ENCODE measurements around the gene LRFN2.
A peak's percentile ranks its signal among the peaks of the same experiment; 100 is the strongest.

LRFN2 gene

GRCh38 chr6:40378071-40378724, 209.0 kb downstream of the LRFN2 start:
- DNase-seq (ENCODE audit: low read depth), result no peak

- no peak for DNase-seq (ENCODE audit: low read depth)
These were observed 209.9 kb downstream of the LRFN2 start for GRCh38 chr6:40377173-40377806.

GRCh38 chr6:40376113-40376650, 211.0 kb downstream of the LRFN2 start:
- DNase-seq (ENCODE audit: low read depth), result no peak

DNA sequence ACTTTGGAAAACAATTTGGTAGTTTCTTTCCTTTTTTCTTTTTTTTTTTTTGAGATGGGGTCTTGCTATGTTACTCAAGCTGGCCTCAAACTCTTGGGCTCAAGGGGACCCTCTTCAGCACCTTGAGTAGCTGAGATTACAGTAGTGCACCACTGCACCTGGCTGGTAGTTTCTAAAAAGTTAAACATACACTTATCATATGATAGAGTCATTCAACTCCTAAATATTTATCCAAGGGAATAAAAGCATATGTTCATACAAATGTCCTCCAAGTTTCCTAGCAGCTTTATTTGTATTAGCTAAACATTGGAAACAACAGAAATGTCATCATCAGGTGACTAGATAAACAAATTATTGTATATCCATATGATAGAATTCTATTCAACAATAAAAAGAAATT, 213.9 kb downstream of the LRFN2 start:
- no peak for DNase-seq (ENCODE audit: low read depth)

- DNase-seq (ENCODE audit: low read depth), result no peak
These were observed 215.5 kb downstream of the LRFN2 start for GRCh38 chr6:40371621-40372020.

DNA sequence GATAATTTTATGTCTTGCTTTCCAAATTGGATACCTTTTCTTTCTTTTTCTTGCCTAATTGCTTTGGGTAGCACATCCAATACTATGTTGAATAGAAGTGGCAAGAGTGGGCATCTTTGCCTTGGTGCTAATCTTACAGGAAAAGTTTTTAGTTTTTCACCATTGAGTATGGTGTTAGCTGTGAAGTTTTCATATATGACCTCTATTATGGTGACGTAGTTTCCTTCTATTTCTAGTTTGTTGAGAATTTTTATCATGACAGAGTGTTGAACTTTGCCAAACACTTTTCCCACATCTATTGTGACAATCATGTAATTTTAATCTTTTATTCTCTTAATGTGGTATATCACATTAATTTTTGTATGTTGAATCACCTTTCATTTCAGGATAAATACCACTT, 216.1 kb downstream of the LRFN2 start:
- DNase-seq (ENCODE audit: low read depth), result no peak

- DNase-seq (ENCODE audit: low read depth), result no peak
These were observed 217.3 kb downstream of the LRFN2 start for GRCh38 chr6:40369891-40370290.

DNA sequence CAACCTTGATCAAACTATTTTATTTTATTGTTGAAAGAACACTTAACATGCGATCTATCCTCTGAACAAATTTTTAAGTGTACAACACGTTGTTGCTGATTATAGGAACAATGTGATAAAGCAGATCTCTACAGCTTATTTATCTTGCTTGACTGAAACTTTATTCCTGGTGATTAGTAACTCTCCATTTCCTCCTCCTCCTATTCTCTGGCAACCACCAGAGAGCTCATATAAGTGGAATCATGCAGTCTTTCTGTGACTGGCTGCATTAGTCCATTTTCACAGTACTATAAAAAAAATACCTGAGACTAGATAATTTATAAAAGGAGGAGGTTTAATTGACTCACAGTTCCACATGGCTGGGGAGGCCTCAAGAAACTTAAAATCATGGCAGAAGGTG, 218.1 kb downstream of the LRFN2 start:
- no peak for DNase-seq (ENCODE audit: low read depth)

GRCh38 chr6:40362859-40363258, 224.3 kb downstream of the LRFN2 start:
- DNase-seq (ENCODE audit: low read depth), result no peak

- DNase-seq (ENCODE audit: low read depth), result no peak
These were observed 227.4 kb downstream of the LRFN2 start for GRCh38 chr6:40359808-40360207.

DNA sequence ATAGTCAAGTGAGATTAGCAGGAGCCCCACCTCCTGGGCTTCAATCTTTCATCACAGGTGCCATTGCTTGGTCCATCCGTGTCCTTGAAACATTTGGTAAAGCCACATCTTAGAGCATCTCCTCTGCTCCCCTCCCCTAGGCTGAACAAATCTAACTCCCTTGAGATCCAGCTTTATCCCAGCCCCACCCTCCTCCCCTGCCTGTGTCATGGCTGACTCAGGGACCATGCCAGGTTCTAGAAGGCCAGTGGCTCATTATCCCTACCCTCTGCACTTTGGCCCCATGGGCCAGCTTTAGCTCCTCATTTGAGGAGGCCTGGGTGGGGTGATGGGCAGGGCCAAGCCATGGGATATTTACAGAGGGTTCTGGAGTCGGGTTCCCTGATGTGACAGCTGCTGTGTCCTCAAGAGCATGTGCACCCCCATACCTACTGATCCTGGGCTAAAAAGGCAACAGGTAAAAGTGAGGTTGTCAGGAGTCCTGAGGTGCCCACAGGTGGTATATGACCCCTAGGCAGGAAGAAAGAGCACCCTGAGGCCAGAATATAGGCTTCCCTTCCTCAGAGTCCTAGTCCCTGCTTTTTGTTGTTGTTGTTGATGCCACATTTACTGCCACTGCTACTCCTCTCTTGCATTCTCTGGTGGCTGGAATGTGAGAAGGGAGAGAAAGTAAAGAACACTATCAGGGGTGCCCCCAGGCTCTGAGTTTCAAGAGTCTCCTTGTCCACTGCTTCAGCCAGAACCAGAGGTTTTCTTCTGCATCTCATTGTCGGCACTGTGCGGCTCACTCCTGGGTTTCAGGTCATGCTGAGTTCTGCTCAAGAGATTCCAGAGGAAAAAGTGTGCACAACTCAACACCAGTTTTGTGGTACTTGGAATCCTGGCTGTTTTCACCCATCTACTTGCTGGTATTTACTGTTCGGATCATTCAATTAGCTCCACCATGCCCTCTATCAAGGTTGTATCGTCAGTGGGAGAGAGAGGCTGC, 228.4 kb downstream of the LRFN2 start:
- DNase-seq (ENCODE audit: low read depth), result no peak

- peak; percentile 52 for DNase-seq (ENCODE audit: low read depth)
These were observed 230.8 kb downstream of the LRFN2 start for GRCh38 chr6:40356242-40356910.

DNA sequence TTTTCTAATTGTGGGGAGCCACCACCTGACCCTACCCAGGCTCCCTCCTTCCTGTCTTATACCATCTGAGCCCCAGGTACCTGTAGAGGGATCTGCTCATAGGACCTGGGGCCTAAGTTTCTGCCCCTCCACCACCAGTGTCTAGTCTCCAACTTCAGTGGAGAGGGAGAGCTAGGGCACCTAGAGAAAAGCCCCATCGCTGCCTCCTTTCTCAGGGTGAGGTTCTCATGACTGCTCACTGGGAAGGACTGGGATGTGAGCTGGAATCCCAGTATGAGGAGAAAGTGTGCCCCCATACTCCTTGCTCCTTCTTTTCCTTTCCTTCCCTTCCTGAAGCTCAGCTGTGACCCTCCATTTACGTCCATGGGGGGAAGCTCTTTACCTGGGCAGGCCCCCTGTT, 231.6 kb downstream of the LRFN2 start:
- no peak for DNase-seq (ENCODE audit: low read depth)

DNA sequence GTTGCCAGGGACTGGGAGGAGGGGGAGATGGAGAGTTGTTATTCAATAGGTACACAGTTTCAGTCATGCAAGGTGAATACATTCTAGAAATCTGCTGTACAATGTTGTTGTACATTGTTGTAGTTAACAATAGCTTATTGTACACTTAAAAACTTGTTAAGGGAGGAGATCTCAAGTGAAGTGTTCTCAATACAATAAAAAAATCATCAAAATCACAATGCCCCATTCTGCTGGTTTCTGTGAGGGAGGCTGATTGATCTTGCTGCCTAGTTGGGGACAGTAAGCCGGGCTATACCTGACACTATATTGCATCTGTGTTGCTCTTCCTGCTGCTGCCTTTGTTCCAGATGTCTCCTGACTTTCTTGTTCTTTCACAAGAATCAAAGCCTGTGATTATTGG, 232.1 kb downstream of the LRFN2 start:
- no peak for DNase-seq (ENCODE audit: low read depth)

DNA sequence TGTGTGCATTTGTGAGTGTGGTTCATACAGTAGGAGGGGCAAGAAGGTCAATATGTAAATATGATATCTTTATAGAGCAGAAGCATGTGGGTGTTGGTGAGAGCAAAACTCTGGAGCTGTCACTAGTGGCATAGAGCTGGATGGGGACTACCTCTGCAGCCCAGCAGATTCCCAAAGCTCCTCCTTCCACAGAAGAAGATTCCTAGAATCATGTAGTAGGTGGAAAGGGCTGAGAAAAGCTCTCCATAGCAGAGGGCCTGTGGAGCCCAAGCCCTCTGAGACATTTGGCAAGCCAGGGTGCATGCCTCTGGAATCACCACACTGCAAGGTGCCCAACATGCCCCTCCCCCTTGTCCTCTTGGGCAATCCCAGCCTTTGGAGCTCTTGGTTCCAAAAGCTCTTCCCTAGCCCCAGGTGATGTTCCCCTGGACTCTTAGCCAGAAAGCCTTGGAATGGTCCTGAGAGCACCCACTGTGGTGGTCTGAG, 233.2 kb downstream of the LRFN2 start:
- DNase-seq (ENCODE audit: low read depth), result no peak

DNA sequence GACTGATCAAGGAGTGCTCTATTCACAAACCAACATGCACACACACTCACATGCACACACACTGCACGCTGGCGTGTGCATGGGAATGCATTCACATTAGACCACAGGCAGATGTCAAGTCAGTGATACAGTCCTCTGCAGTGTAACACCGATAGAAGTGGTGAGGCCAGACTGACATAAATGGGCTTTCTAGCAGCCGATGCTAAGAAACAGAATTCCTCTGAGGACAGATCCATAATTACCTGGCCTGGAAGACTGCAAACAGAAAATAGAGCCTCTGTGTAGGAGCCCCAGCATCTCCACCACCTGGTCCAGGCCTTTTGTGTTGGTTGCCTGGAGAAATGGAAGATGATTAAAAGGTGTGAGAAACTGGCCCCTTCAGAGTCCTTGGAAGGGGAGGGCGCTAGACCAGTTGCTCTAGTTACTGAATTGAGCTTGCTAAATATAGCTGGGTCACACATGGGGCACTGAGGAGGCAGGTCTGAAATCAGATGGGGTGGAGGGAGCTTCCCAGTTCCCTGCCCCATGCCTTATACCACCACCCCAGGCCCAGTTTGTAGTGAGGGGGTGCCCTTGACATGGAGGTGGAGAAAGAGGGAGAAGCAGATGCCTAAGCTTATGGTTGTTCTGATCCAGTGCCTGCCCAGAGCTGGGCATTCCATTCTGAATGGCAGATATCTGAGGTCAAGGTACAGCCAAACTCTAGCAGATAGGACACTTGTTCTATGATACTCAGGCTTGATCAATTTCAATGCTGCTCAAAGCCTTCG, 233.8 kb downstream of the LRFN2 start:
- no peak for DNase-seq (ENCODE audit: low read depth)

DNA sequence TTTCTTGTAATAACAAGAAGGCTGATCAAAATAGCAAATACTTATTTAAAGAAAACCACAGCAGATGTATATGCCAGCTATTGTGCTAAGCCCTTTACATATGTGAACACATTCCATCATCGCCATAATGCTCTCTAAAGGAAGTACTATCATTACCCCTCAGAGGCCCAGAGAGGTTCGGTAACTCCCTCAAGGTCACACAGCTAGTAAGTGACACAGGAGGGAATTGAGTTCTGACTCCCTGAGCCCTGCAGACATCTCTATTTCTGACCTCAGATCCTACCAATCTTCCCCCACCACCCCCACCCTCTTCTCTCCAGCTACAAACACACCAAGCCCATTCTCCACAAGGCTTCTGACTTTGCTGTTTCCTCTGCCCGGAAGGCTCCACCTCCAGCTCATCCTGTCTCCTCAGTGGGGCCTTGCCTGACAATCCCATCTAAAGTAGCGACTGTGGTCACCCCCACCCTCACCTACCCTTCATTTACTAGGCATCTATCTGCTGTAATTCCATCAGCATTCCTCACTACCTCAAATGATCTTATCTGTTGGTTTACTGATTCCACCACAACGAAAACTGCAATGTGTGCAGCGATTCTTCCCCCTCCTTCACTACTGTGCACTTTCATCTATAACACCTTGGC, 234.5 kb downstream of the LRFN2 start:
- peak; percentile 38 for DNase-seq (ENCODE audit: low read depth)

GRCh38 chr6:40352006-40352405, 235.2 kb downstream of the LRFN2 start:
- peak; percentile 34 for DNase-seq (ENCODE audit: low read depth)

GRCh38 chr6:40350747-40351217, 236.4 kb downstream of the LRFN2 start:
- no peak for DNase-seq (ENCODE audit: low read depth)
